Neural crest cell (in vitro differentiated cells): Measurements from ENCODE around the gene RIPPLY2. TPM values are rescaled to one million over a fixed set of nuclear protein-coding genes. Genes with fewer than 3 reads are reported as not detected.

Experiments used
- DNase-seq: peaks from one replicate; pipeline ENCODE4 v3.0.0; 2021; ENCODE audit warnings: low read depth, mixed read lengths, low spot score
- H3K27ac Mint-ChIP-seq: one replicate; pipeline ENCODE4 v1.8.0; 2021; ENCODE audit warnings: mild to moderate bottlenecking, mixed read lengths; ENCODE audit not compliant: unreplicated experiment
- H3K27me3 Mint-ChIP-seq: 2 replicates; pipeline ENCODE4 v1.8.0; 2021; ENCODE audit warnings: low read depth, mild to moderate bottlenecking, mixed read lengths
- H3K36me3 Mint-ChIP-seq: 2 replicates; pipeline ENCODE4 v1.8.0; 2021; ENCODE audit warnings: low read depth, mild to moderate bottlenecking, mixed read lengths
- H3K4me1 Mint-ChIP-seq: 2 replicates; pipeline ENCODE4 v1.8.0; 2021; ENCODE audit warnings: mixed read lengths
- H3K4me3 Mint-ChIP-seq: one replicate; pipeline ENCODE4 v1.8.0; 2021; ENCODE audit warnings: mild to moderate bottlenecking, mixed read lengths
- H3K9me3 Mint-ChIP-seq: 2 replicates; pipeline ENCODE4 v1.8.0; 2021; ENCODE audit warnings: mixed read lengths
- CTCF ChIP-seq: fragments of 200-600 bp; sonication (generic); conservative IDR thresholded peaks from 2 replicates; pipeline ENCODE4 v1.5.0; 2021; ENCODE audit warnings: antibody characterized with exemption, mild to moderate bottlenecking
- total RNA-seq: library from RNA; stranded (reverse); gene quantifications from 2 replicates; pipeline ENCODE4 v1.2.1, GENCODE V29; 2021

RIPPLY2 gene
- total RNA-seq, 1 donor from 2014 or later = 0.72 TPM

GRCh38 chr6:83879746-83880145 lies 26.6 kb downstream of the RIPPLY2 start:
- H3K4me3 Mint-ChIP-seq = no peak overlapping the region
- DNase-seq = no peak
- H3K4me1 Mint-ChIP-seq = peaks cover 16% of the 10 kb centered on the region
- no peak for TF ChIP-seq CTCF
- no peaks in the 10 kb centered on the region for H3K36me3 Mint-ChIP-seq
- no peaks in the 10 kb centered on the region for H3K27me3 Mint-ChIP-seq
- H3K9me3 Mint-ChIP-seq = no peaks in the 10 kb centered on the region
- H3K27ac Mint-ChIP-seq = no peak overlapping the region

GRCh38 chr6:83883240-83883639 lies 30.1 kb downstream of the RIPPLY2 start:
- Mint-ChIP-seq H3K4me3 (no peak overlapping the region), H3K9me3 (no peaks in the 10 kb centered on the region), H3K27ac (no peak overlapping the region), H3K36me3 (no peaks in the 10 kb centered on the region), H3K4me1 (peaks cover 3% of the 10 kb centered on the region), H3K27me3 (no peaks in the 10 kb centered on the region)
- TF ChIP-seq CTCF = no peak
- no peak for DNase-seq

GRCh38 chr6:83884523-83884922 lies 31.4 kb downstream of the RIPPLY2 start:
- no peak overlapping the region for H3K27ac Mint-ChIP-seq
- H3K4me3 Mint-ChIP-seq = no peak overlapping the region
- no peaks in the 10 kb centered on the region for H3K9me3 Mint-ChIP-seq
- DNase-seq = no peak
- H3K36me3 Mint-ChIP-seq = no peaks in the 10 kb centered on the region
- peak; percentile 84 for TF ChIP-seq CTCF
- no peaks in the 10 kb centered on the region for H3K27me3 Mint-ChIP-seq
- H3K4me1 Mint-ChIP-seq = peaks cover 3% of the 10 kb centered on the region

GRCh38 chr6:83885984-83886383 lies 32.8 kb downstream of the RIPPLY2 start:
- Mint-ChIP-seq H3K4me3 (no peak overlapping the region), H3K27ac (no peak overlapping the region), H3K36me3 (no peaks in the 10 kb centered on the region), H3K27me3 (no peaks in the 10 kb centered on the region), H3K4me1 (peaks cover 3% of the 10 kb centered on the region), H3K9me3 (no peaks in the 10 kb centered on the region)
- no peak for DNase-seq
- TF ChIP-seq CTCF = no peak

GRCh38 chr6:83889621-83890020 lies 36.5 kb downstream of the RIPPLY2 start:
- Mint-ChIP-seq H3K4me3 (no peak overlapping the region), H3K27me3 (no peaks in the 10 kb centered on the region), H3K4me1 (peaks cover under 1% of the 10 kb centered on the region), H3K36me3 (no peaks in the 10 kb centered on the region), H3K27ac (no peak overlapping the region), H3K9me3 (no peaks in the 10 kb centered on the region)
- TF ChIP-seq CTCF = no peak
- DNase-seq = no peak

GRCh38 chr6:83890520-83890919 lies 37.4 kb downstream of the RIPPLY2 start:
- H3K4me1 Mint-ChIP-seq = no peaks in the 10 kb centered on the region
- H3K36me3 Mint-ChIP-seq = no peaks in the 10 kb centered on the region
- TF ChIP-seq CTCF = no peak
- H3K27me3 Mint-ChIP-seq = no peaks in the 10 kb centered on the region
- no peak overlapping the region for H3K27ac Mint-ChIP-seq
- H3K4me3 Mint-ChIP-seq = no peak overlapping the region
- DNase-seq = no peak
- no peaks in the 10 kb centered on the region for H3K9me3 Mint-ChIP-seq
